ENCODE measurements around the gene PCMT1.

PCMT1 gene

GRCh38 chr6:149830731-149831307, 81.3 kb downstream of the PCMT1 start:
- Histone ChIP-seq H3K4me3 (ENCODE audit: low read depth, low read length) (no peak overlapping the region), H3K9me3 (ENCODE audit: severe bottlenecking) (no peaks in the 10 kb centered on the region), H3K27ac (no peak overlapping the region), H3K27me3 (ENCODE audit: insufficient read depth, low read depth, severe bottlenecking) (no peaks in the 10 kb centered on the region), H3K36me3 (peaks cover 4% of the 10 kb centered on the region; the same call in 1 of the 2 replicates)
- TF ChIP-seq CTCF (IDR thresholded peaks at IDR 0.05; ENCODE audit: low read depth, low read length), result no peak
- DNase-seq, result no peak

- Histone ChIP-seq H3K27ac (no peak overlapping the region), H3K9me3 (ENCODE audit: severe bottlenecking) (no peaks in the 10 kb centered on the region), H3K4me3 (ENCODE audit: low read depth, low read length) (no peak overlapping the region), H3K27me3 (ENCODE audit: insufficient read depth, low read depth, severe bottlenecking) (no peaks in the 10 kb centered on the region), H3K36me3 (peaks cover 5% of the 10 kb centered on the region; the same call in 1 of the 2 replicates)
- no peak for TF ChIP-seq CTCF (IDR thresholded peaks at IDR 0.05; ENCODE audit: low read depth, low read length)
- no peak for DNase-seq
These were observed 81.8 kb downstream of the PCMT1 start for GRCh38 chr6:149831308-149831820.

- no peak overlapping the region for H3K4me3 ChIP-seq (ENCODE audit: low read depth, low read length)
- DNase-seq, result no peak
- H3K27me3 ChIP-seq (ENCODE audit: insufficient read depth, low read depth, severe bottlenecking), result no peaks in the 10 kb centered on the region
- no peaks in the 10 kb centered on the region for H3K9me3 ChIP-seq (ENCODE audit: severe bottlenecking)
- H3K27ac ChIP-seq, result no peak overlapping the region
- peaks cover 5% of the 10 kb centered on the region; the same call in 1 of the 2 replicates for H3K36me3 ChIP-seq
- TF ChIP-seq CTCF (IDR thresholded peaks at IDR 0.05; ENCODE audit: low read depth, low read length), result no peak
These were observed 84.1 kb downstream of the PCMT1 start for GRCh38 chr6:149833651-149834050.

GRCh38 chr6:149834513-149835481, 85.3 kb downstream of the PCMT1 start:
- H3K27me3 ChIP-seq (ENCODE audit: insufficient read depth, low read depth, severe bottlenecking), result no peaks in the 10 kb centered on the region
- peaks cover 5% of the 10 kb centered on the region; the same call in 1 of the 2 replicates for H3K36me3 ChIP-seq
- peak; percentile 42 for DNase-seq
- H3K27ac ChIP-seq, result no peak overlapping the region
- H3K9me3 ChIP-seq (ENCODE audit: severe bottlenecking), result no peaks in the 10 kb centered on the region
- peak; percentile 77 for TF ChIP-seq CTCF (IDR thresholded peaks at IDR 0.05; ENCODE audit: low read depth, low read length)
- no peak overlapping the region for H3K4me3 ChIP-seq (ENCODE audit: low read depth, low read length)

GRCh38 chr6:149840345-149841075, 91.0 kb downstream of the PCMT1 start:
- Histone ChIP-seq H3K27me3 (ENCODE audit: insufficient read depth, low read depth, severe bottlenecking) (no peaks in the 10 kb centered on the region), H3K4me3 (ENCODE audit: low read depth, low read length) (no peak overlapping the region), H3K36me3 (0 out of 2 replicates have a peak, but pooled peaks cover 3% of the 10 kb centered on the region), H3K27ac (no peak overlapping the region), H3K9me3 (ENCODE audit: severe bottlenecking) (no peaks in the 10 kb centered on the region)
- peak; percentile 77 for DNase-seq
- peak; percentile 85 for TF ChIP-seq CTCF (IDR thresholded peaks at IDR 0.05; ENCODE audit: low read depth, low read length)

Measured in WERI-Rb-1 (cell line).